ENCODE results near the gene HTR4.
"Not testable (repeated sequence)": the region's sequence is repeated elsewhere in the genome, so short reads cannot be mapped to it uniquely, and the experiment has no call there.

Gene HTR4

GRCh38 chr5:148653836-148654781 lies at the start of gene HTR4:
HTR4 (minus strand) TSS chr5:148654527; CDS start chr5:148637014, 17,513 bp downstream.
- DNase-seq, result no peak

GRCh38 chr5:148702019-148702596 lies 47.8 kb upstream of the HTR4 start:
- DNase-seq, result no peak

DNA sequence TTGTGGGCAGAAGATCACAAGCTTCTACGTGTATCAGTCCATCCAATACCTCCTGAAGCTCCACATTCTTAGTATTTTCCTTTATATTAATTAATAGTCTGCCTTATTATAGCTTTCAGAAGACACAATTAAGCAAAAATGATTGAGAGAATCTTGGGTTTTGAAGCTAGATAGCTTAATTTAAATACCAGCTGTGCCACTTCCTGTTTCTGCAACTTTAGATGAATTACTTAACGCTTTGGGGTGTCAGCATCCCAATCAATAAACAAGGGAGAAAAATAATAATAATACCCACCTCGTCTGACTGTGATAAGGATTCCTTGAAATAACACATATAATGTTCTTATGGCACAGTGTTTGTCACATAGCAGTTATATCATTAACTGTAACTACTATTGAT lies 44.7 kb upstream of the HTR4 start:
- DNase-seq, result no peak

GRCh38 chr5:148697809-148698196 lies 43.5 kb upstream of the HTR4 start:
- DNase-seq, result no peak

- no peak for DNase-seq
These were observed 43.0 kb upstream of the HTR4 start for GRCh38 chr5:148697180-148697808.

- DNase-seq, result no peak
These were observed 42.1 kb upstream of the HTR4 start for GRCh38 chr5:148696187-148697036.

DNA sequence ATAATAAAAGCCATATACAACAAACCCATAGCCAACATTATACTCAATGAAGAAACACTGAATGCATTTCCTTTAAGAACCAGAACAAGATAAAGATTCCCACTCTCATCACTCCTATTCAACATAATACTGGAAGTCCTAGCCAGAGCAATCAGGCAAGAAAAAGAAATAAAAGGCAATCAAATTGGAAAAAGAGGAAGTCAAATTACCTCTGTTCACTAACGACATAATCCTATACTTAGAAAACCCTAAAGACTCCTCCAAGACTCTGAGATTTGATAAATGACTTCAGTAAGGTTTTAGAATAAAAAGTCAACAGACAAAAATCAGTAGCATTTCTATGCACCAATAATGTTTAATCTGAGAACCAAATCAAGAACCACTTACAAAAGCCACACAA lies 36.6 kb upstream of the HTR4 start:
- DNase-seq, result no peak

DNA sequence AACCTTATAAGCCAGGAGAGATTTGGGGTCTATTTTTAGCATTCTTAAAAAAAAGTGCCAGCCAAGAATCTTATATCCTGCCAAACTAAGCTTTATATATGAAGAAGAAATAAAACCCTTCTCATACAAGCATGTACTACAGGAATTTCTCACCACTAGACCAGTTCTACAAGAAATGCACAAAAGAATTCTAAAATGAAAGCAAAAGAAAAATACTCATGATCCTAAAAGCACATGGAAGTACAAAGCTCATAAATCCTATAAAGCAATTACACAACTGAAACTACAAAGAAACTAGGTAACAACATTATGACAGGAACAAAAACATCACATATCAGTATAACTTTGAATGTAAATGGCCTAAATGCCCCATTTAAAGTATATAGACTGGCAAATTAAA lies 34.5 kb upstream of the HTR4 start:
- DNase-seq, result no peak

GRCh38 chr5:148687871-148688270 lies 33.5 kb upstream of the HTR4 start:
- no peak for DNase-seq

- no peak for DNase-seq
These were observed 33.1 kb upstream of the HTR4 start for GRCh38 chr5:148687427-148687826.

GRCh38 chr5:148686660-148687059 lies 32.3 kb upstream of the HTR4 start:
- no peak for DNase-seq

GRCh38 chr5:148685520-148686134 lies 31.3 kb upstream of the HTR4 start:
- no peak for DNase-seq

DNA sequence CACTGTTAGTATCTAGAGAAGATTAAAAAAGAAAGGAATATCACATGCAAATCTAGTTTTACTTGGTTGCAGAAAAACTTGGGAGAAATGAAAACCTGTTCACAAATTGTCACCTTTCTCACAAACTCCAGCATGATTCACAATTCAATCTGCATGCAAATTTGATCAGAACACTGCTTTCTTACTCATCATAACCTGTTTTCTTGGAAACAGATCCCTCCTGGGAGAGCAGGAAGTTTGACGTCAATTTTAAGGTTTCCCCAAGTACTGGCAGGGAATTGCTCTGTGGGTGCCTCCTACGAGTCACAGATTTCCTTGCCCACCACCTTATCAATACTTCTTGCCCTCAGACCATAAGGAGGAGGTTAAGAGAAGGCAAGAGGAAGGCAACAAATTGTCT lies 30.2 kb upstream of the HTR4 start:
- no peak for DNase-seq

GRCh38 chr5:148683651-148684050 lies 29.3 kb upstream of the HTR4 start:
- no peak for DNase-seq

GRCh38 chr5:148682058-148683026 lies 28.0 kb upstream of the HTR4 start:
- DNase-seq, result no peak

- no peak for DNase-seq
These were observed 27.1 kb upstream of the HTR4 start for GRCh38 chr5:148681157-148682057.

- not testable (repeated sequence) for DNase-seq
These were observed 19.4 kb upstream of the HTR4 start for GRCh38 chr5:148673704-148674103.

GRCh38 chr5:148666353-148666752 lies 12.0 kb upstream of the HTR4 start:
- no peak for DNase-seq

- DNase-seq, result no peak
These were observed 11.1 kb upstream of the HTR4 start for GRCh38 chr5:148665431-148665830.

GRCh38 chr5:148663509-148663908 lies 9.2 kb upstream of the HTR4 start:
- no peak for DNase-seq
